ENCODE measurements around the gene BAZ1B.
"Not testable (repeated sequence)": the region's sequence is repeated elsewhere in the genome, so short reads cannot be mapped to it uniquely, and the experiment has no call there.

The BAZ1B gene

GRCh38 chr7:73544678-73545077 is 22.6 kb upstream of the BAZ1B start:
- no peak for DNase-seq (ENCODE audit: low read depth, low spot score)

GRCh38 chr7:73541722-73542121 is 19.6 kb upstream of the BAZ1B start:
- no peak for DNase-seq (ENCODE audit: low read depth, low spot score)

DNA sequence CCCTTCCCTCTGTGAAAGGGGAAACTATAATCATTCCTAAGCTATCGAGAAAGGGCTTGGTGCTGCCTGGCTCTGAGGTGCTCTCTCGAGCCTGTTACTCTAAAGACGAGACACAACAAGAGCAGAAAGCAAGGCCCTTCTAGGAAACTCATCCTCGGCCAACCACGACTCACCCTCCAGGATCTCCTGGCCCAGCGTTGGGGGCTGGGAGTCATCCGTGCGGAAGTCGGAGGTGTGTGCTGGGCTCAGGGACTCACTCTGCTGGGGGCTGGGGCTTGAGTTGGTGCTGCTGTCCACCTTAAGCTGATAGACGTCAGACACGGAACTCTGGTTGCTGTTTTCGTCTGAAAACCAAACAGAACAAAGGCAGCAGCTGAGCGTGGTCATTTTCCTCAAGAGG is 17.6 kb upstream of the BAZ1B start:
- no peak for DNase-seq (ENCODE audit: low read depth, low spot score)

DNA sequence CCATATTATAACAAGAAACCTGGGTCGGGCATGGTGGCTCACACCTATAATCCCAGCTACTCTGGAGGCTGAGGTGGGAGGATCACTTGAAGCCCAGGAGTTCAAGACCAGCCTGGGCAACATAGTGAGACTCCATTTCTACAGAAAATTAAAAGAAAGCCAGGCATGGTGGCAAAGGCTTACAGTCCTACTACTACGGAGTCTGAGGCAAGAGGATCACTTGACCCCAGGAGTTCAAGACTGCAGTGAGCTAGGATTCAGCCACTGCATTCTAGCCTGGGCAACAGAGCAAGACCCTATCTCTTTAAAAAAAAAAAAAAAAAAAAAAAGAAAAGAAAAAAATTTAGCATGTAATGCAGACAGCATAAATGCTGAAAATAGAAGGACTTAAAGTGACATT is 16.4 kb upstream of the BAZ1B start:
- not testable (repeated sequence) for DNase-seq (ENCODE audit: low read depth, low spot score)

GRCh38 chr7:73537051-73537450 is 15.0 kb upstream of the BAZ1B start:
- no peak for DNase-seq (ENCODE audit: low read depth, low spot score)

- DNase-seq (ENCODE audit: low read depth, low spot score) = no peak
Observed at GRCh38 chr7:73536479-73536878, 14.4 kb upstream of the BAZ1B start.

DNA sequence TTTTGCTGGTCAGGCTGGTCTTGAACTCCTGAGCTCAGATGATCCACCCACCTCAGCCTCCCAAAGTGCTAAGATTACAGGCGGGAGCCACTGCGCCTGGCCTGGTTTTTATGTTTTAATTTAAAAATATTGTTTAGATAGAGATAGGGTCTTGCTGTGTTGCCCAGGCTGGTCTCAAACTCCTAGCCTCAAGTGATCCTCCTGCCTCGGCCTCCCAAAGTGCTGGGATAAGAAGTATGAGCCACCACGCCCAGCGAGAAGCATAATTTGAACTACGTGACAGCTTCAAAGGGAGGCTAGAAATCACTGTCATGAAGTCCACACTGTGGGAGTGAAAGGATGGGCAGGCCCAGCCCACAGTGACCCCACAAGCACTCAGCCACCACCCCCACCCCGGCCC is 13.8 kb upstream of the BAZ1B start:
- DNase-seq (ENCODE audit: low read depth, low spot score) = not testable (repeated sequence)

DNA sequence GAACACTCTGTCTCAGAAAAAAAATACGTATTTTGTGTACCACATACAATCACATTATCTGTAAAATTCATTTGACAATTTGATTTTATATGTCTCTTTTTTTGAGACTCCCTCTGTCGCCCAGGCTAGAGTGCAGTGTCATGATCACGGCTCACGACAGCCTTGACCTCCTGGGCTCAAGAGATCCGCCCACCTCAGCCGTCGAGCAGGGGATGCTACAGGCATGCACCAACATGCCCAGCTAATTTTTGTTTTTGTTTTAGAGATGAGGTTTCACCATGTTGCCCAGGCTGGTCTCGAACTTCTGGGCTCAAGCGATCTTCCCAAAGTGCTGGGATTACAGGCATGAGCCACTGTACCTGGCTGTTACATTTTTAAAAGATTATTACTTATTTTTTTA is 11.6 kb upstream of the BAZ1B start:
- no peak for DNase-seq (ENCODE audit: low read depth, low spot score)

DNA sequence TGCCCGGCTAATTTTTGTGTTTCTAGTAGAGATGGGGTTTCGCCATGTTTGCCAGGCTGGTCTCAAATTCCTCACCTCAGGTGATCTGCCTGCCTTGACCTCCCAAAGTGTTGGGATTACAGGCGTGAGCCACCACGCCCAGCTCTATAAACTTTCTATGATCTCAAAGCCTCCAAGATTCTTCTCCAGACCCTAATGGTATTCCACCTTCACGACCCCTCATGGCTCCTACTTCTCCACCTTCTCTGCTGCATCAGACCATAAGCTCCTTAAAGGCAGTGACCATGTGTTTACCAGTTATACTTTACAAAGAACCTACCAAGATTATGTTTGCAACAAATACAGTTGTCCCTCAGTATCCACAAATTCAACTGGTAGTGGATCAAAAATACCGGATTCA is 10.1 kb upstream of the BAZ1B start:
- DNase-seq (ENCODE audit: low read depth, low spot score) = no peak

- DNase-seq (ENCODE audit: low read depth, low spot score) = no peak
Observed at GRCh38 chr7:73530800-73531199, 8.7 kb upstream of the BAZ1B start.

DNA sequence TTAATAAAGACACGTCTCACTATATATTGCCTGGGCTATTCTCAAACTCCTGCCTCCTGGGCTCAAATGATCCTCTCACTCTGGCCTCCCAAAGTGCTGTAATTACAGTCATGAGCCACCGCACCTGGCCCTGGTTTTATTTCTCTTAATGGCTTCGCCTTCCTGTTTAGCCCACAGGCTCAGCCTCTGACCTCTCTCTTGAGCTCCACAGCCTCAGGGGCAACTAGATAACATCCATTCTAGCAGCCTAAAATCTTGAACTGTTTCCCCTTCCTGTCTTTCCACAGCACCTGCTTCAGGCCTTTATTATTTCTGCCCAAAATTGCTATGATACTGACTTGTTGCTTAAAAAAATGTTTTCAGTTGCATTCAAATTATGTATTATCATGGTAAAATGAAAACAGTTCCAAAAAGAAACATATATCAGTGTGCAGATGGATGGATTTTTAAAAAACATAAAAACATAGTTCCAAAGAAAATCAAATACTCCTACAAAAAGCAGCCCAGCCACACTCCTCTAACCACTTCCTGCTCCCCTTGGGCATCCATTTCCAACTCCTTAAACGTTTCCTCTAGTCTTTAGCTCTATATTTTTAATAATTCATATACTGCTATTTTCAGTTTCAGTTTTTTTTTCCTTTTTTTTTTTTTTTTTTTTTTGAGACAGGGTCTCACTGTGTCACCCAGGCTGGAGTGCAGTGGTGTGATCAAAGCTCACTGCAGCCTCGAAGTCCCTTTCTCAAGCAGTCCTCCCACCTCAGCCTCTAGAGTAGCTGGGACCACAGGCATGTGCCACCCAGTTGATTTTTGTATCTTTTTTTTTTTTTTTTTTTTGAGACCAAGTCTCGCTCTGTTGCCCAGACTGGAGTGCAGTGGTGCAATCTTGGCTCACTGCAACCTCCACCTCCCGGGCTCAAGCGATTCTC is 5.1 kb upstream of the BAZ1B start:
- DNase-seq (ENCODE audit: low read depth, low spot score) = no peak

DNA sequence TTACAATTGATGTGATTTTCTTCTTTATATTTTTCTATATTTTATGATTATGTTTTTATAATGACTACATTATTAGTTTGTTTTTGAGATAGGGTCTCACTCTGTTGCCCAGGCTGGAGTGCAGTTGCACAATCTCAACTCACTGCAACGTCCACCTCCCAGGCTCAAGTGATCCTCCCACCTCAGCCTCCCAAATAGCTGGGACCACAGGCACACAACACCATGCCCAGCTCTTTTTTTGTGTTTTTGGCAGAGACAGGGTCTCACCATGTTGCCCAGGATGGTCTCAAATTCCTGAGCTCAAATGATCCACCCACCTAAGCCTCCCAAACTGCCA is 4.0 kb upstream of the BAZ1B start:
- DNase-seq (ENCODE audit: low read depth, low spot score) = not testable (repeated sequence)

DNA sequence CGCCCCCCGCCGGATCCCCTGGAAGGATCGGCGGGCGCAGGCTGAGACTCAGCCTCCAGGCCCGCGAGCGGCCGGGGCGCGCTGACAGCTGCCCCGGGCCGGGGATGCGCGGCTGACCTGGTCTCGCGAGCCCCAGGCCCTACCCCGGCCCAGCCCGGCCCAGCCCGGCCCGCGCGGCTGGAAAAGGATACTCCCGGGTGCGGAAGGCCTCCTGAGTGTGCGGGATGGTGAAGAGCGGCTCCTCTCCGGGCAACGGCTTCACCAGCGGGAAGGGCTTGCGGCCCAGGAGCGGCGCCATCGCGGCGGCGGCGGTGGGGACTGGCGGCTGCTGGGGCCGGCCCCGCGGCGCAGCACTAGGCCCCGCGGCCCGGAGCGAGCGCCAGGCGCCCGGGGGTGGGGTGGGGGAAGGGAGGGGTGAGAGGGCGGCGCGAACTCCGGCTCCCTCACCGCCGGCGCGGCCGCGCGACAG is 423 bp downstream of the BAZ1B start:
- DNase-seq (ENCODE audit: low read depth, low spot score) = no peak

GRCh38 chr7:73520673-73521635 is 1.1 kb downstream of the BAZ1B start:
- DNase-seq (ENCODE audit: low read depth, low spot score) = no peak

DNA sequence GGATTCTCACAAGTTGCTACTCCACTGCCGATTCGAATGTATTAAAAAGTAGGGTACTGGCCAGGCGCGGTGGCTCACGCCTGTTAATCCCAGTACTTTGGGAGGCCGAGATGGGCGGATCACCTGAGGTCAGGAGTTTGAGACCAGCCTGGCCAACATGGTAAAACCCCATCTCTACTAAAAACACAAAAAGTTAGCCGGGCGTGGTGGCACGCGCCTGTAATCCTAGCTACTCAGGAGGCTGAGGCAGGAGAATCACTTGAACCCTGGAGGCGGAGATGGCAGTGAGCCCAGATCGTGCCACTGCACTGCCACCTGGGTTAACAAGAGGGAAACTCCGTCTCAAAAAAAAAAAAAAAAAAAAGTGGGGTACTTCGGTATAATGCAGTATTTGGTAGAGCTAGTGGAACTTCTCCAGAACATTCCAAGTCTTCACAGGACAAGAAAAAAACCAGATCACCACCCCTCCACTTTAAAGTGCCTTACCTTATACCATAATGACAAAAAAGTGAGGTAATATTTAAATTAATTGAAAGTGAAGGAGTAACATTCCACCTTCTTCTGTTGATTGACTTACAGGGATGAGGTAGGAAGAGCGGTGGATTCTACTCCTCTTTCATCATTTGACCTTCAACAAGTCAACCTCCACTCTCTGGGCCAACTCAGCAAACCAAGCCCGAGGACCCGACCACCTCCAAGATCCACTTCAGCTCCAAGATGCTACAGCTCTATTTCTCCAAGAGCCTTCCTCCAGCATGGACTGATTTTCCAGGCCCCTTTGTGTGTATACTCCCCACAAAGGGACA is 2.0 kb downstream of the BAZ1B start:
- DNase-seq (ENCODE audit: low read depth, low spot score) = no peak

GRCh38 chr7:73518470-73518869 is 3.6 kb downstream of the BAZ1B start:
- DNase-seq (ENCODE audit: low read depth, low spot score) = no peak

GRCh38 chr7:73517241-73517995 is 4.7 kb downstream of the BAZ1B start:
- no peak for DNase-seq (ENCODE audit: low read depth, low spot score)

DNA sequence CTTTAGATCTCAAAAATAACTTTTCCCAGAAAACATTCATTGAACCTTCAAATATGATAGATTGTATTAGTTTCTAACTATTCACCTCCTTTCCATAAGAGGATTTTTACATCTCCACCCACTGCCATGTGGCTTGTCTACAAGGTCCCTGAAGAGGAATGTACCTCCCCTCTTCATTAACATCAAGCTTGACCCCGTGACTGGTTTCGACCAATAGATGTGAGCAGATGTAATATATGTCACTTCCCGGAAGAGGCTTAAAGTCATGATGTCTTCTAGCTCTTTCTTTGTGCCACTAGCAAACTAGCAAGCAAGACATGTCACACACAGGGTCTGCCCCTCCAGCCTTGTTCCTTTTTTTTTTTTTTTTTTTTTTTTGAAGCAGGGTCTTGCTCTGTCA is 6.9 kb downstream of the BAZ1B start:
- DNase-seq (ENCODE audit: low read depth, low spot score) = no peak

DNA sequence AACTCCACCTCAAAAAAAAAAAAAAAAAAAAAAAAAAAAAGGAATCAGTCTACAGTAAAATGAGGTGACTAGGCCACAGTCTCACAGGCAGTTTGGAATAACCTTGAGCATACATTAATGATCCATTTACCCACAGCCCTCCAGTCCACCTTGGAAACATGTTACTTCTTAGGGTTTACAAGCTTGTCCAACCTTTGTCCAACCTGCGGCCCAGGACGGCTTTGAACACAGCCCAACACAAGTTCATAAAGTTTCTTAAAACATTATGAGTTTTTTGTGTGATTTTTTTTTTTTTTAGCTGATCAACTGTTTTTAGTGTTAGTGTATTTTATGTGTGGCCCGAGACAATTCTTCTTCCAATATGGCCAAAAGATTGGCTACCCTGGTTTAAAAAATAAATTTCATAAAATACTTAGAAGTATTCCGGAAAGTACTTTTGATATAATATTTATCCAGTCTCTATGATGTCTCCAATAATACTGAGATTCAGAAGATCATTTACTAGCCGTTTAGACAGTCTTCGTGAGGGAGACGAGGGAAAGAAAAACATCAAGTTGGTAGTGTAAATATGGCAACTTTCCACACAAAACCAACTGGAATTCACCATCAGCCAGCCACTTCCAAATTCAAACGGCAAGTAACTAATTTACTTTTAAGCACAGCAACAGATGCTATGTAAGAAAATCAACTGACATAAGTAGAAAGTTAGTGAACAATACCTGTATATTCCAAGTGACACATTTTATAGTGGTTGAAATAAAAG is 9.9 kb downstream of the BAZ1B start:
- no peak for DNase-seq (ENCODE audit: low read depth, low spot score)

- no peak for DNase-seq (ENCODE audit: low read depth, low spot score)
Observed at GRCh38 chr7:73509463-73509862, 12.6 kb downstream of the BAZ1B start.
